Measurements from ENCODE around the gene NRP1. TPM values are rescaled to one million over a fixed set of nuclear protein-coding genes. Genes with fewer than 3 reads are reported as not detected.

Gene NRP1
- total RNA-seq, 4 donors from 2014 or later, result 91.8 to 175 (median 142) TPM

DNA sequence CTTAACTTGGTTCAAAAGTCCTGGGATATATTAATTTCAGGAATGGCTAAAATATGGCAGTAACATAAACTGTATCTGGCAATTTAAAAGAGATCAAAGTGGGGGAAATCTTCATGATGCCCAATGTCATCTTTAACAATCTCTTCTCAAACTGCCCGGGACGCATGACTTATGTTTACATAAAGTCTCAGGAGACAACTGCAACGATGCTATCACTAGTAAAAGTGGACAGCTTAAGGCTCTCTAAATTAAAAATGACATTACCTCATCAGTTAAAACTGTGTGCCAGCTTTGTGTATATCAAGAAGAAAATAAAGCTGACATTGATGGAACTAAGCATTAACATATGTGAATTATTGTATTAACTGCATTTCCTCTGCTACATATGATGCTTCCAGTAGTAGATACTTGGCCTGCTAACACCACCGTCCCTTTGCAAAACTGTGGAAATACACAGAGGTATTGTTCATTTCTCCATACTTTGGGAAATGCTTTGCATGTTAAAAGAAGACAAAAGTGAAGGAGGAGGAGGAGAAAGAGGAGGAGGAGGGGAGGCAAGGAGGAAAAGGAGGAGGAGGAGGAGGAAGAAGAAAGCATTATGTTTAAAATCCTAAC lies 62.4 kb downstream of the NRP1 start:
- TF ChIP-seq, protein P1, sequence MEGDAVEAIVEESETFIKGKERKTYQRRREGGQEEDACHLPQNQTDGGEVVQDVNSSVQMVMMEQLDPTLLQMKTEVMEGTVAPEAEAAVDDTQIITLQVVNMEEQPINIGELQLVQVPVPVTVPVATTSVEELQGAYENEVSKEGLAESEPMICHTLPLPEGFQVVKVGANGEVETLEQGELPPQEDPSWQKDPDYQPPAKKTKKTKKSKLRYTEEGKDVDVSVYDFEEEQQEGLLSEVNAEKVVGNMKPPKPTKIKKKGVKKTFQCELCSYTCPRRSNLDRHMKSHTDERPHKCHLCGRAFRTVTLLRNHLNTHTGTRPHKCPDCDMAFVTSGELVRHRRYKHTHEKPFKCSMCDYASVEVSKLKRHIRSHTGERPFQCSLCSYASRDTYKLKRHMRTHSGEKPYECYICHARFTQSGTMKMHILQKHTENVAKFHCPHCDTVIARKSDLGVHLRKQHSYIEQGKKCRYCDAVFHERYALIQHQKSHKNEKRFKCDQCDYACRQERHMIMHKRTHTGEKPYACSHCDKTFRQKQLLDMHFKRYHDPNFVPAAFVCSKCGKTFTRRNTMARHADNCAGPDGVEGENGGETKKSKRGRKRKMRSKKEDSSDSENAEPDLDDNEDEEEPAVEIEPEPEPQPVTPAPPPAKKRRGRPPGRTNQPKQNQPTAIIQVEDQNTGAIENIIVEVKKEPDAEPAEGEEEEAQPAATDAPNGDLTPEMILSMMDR (IDR thresholded peaks at IDR 0.05; ENCODE audit: low read depth), result no peak

DNA sequence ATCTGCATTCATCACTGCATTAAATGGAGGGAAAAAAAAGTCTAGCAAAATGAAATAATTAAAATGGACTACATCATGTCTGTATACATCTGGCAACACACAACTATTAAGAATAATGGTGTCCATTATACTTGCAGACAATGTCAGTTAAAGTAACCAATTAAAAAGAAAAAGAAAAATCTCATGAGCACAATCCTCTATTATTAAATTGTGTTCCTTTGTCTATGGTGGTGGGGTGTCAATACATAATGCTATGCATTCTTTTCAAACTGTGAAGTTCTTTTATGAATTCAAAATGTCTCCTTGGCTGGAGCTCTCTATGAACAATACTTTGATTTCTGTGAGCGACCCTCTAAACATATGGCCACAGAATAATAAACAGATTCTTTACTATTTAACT lies 63.5 kb downstream of the NRP1 start:
- TF ChIP-seq, protein P1 (IDR thresholded peaks at IDR 0.05; ENCODE audit: low read depth), result no peak

DNA sequence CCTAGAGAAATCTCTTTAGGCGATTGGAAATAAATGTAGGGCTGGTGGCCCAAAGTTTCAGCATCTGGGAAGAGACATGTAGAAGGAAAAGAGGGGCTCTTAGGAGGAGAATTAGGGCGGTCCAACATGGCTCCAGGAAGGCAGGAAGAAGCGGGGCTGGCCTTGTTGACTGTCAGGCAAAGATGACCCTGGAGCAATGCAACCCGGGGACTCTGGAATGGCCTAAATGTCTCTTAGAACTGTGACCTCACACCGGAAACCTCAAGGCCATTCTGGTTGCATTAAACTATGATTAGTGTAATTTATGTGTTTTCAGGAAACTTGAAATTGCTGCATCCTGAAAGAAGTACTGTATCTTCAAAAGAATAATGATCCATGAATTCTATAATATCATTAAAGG lies 66.8 kb downstream of the NRP1 start:
- TF ChIP-seq, protein P1 (IDR thresholded peaks at IDR 0.05; ENCODE audit: low read depth), result no peak

DNA sequence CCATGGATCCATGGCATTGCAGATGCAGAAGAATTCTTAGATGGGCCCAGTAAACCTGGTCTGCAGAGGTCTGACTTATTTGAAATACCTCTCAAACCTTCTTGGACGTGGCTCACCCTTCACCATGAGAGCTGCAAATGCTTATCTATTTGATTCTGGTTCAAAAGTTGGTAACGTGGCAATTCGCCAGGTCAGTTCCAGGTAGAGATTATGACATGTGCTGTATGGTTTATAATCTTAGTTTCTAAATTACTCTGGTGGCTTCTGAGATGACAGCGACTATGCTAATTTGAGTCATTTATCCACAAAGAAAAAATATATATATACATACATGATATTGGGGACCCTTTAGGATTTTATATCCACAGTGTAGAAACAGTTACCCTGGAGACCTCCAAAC lies 68.8 kb downstream of the NRP1 start:
- TF ChIP-seq, protein P1 (IDR thresholded peaks at IDR 0.05; ENCODE audit: low read depth), result no peak

DNA sequence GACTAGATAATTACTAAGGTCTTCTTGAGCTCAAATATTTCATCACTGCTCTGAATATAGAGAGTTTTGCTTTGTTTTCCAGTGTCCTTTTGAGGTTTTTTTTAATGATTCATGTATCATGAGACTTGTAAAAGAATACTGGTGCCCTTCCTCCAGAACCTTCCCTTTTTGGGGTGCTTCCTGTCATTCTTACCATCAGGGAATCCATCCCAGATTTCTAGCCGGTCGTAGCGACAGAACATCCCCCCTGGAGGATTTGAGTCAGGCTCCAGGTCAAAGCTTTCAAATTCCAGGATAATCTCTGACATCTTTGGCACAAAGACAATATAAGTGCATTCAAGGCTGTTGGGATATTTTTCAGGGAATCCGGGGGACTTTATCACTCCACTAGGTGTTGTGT lies 71.0 kb downstream of the NRP1 start:
- TF ChIP-seq, protein P1 (IDR thresholded peaks at IDR 0.05; ENCODE audit: low read depth), result no peak

DNA sequence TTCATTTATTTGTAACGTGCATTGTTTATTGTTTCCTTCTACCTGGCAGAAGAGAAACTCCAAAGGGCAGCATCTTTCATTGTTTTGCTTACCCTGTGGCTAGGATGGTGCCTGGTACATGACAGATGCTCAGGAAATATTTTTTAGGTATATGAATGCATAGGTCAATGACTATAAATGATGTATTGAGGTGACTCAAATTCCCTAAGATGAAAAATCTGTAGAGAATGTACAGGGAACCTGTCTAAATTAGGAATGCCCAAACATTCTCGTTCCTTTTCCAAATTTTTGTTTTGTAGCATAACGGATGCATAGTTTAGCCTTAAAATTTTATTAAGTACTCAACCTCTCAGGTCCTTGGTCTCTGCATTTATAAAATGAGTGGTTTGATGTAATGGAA lies 71.6 kb downstream of the NRP1 start:
- TF ChIP-seq, protein P1 (IDR thresholded peaks at IDR 0.05; ENCODE audit: low read depth), result no peak

DNA sequence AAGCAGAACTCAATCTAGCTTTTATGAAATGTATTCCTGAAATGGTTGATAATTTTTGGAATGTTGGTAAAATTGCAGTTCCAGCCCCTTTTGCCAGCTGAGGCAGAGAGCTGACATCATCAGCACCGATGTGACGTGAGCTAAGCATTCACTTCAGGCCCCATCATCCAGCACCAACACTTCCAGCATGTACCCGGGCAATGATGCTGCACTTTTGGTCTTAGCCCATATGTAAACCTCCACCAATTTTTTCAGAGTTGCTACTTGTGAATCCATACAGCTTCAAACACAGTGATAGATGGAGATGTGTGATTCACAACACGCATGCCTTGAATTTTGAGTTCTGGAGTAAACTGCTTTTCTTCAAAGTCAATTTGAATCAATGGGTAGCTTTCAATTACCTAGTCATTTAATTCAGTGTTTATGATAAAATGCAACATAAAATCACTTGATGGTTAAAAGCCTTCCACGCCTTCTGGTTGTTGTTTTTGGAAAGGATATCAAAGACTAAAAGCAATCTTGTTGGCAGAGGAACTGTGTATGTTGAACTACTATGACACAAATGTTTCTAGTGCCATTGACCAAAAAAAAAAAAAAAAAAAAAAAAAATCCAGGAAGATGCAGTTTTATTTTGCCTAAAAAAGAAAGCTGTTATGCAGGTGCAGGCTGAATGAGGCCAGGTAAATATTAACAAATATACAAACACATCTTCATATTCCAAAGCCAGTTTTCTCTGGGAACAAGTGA lies 73.9 kb downstream of the NRP1 start:
- TF ChIP-seq, protein P1 (IDR thresholded peaks at IDR 0.05; ENCODE audit: low read depth), result no peak
